Measurements from ENCODE around the gene SNX13.

The SNX13 gene

DNA sequence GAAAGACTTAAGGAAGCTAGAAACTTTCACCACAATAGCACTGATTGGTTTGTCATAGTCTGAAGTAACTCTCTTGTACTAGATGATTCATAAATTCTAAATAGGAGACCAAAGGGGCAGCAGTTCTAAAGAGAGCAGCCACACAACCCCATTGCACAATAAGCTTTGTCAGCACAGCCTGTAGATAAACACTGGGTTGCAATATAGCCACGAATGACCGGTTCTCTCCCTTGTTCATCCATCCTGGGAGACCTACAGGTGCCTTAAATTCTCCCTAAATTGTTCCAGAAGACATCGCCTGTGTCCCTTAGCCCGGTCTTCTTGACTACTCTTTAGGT, 167.0 kb downstream of the SNX13 start:
- WGBS, 2 experiments: 91% methylated on average over 4 of the region's 4 CpGs
- H3K9me3 ChIP-seq (ENCODE audit: control insufficient read depth, low read length): no peaks in the 10 kb centered on the region

DNA sequence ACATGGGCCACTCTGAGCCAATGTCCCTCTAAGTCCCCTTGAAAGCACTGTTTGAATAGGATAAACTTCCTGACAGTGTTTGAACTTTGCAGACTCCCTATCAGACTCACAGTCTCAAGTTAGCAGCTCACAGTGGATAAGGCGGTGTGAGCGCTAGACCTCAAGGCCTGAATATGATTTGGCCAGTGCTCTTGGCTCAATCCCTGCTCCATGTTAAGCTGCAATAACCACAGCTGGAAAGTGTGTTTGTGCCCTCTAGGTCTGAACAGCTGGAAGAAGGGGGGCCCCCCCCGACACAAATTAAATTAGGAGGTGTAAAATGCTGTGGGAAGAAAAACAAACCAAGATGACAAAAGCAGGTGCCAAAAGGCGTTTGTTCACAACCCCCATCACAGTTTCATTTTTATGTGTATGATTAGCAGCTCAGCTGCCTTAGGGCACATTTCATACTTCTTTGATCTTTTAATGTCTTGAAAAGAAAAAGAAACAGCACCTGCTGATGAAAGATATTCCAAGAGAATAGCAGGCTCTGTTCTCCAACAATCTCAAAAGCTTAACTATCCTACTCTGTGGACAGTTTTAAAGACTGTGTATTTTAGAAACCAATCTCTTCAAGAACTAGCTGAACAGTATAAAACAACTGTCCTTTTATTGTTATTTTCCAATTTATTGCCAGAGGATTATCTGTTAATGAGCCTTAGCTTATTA, 167.6 kb downstream of the SNX13 start:
- Histone ChIP-seq H3K27me3 (ENCODE audit: control insufficient read depth, insufficient read depth, low read length, poor library complexity, severe bottlenecking) (no peaks in the 10 kb centered on the region), H3K4me3 (ENCODE audit: insufficient read depth, low read depth, low read length) (no peak overlapping the region), H3K27ac (ENCODE audit: insufficient read depth, low read depth, low read length, poor library complexity, severe bottlenecking) (no peak overlapping the region), H3K4me1 (ENCODE audit: control insufficient read depth, insufficient read depth, low read length) (peaks cover 13% of the 10 kb centered on the region), H3K9me3 (ENCODE audit: control insufficient read depth, low read length) (no peaks in the 10 kb centered on the region), H3K36me3 (ENCODE audit: control insufficient read depth, insufficient read depth, low read length) (no peaks in the 10 kb centered on the region)
- WGBS, 2 experiments: 77 to 79% methylated on average over 4 of the region's 4 CpGs

More for the DNA sequence above, 167.0 kb downstream of the SNX13 start:
- Histone ChIP-seq H3K27me3 (ENCODE audit: control insufficient read depth, insufficient read depth, low read length, poor library complexity, severe bottlenecking) (no peaks in the 10 kb centered on the region), H3K4me3 (ENCODE audit: insufficient read depth, low read depth, low read length) (no peak overlapping the region), H3K4me1 (ENCODE audit: control insufficient read depth, insufficient read depth, low read length) (peaks cover 13% of the 10 kb centered on the region), H3K36me3 (ENCODE audit: control insufficient read depth, insufficient read depth, low read length) (no peaks in the 10 kb centered on the region), H3K27ac (ENCODE audit: insufficient read depth, low read depth, low read length, poor library complexity, severe bottlenecking) (no peak overlapping the region)

DNA sequence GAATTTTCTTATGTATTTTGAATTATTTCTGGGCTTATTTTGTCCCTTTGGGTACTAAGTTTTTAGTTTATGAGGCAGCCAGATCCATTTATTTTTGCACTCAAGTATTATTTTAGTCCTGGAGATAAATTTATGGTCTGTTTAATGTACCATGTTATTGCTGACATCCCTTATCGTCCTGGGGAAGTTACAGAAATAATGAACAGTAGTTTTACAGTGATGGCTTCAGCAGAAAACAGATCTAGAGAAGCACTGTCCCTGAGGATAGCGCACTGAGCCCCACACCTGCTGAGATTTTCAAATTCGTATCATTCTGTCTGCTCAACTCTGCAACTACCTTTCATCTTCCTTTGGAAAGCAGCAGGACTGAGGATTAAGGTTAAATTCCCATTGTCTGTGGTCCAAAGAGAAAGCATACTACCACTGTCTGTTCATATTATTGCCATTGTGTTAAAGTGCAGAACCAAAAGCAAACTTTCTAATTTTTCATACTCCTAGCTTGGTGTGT, 168.3 kb downstream of the SNX13 start:
- peaks cover 13% of the 10 kb centered on the region for H3K4me1 ChIP-seq (ENCODE audit: control insufficient read depth, insufficient read depth, low read length)
- no peaks in the 10 kb centered on the region for H3K27me3 ChIP-seq (ENCODE audit: control insufficient read depth, insufficient read depth, low read length, poor library complexity, severe bottlenecking)
- no peaks in the 10 kb centered on the region for H3K9me3 ChIP-seq (ENCODE audit: control insufficient read depth, low read length)
- no peak overlapping the region for H3K4me3 ChIP-seq (ENCODE audit: insufficient read depth, low read depth, low read length)
- H3K36me3 ChIP-seq (ENCODE audit: control insufficient read depth, insufficient read depth, low read length): no peaks in the 10 kb centered on the region
- H3K27ac ChIP-seq (ENCODE audit: insufficient read depth, low read depth, low read length, poor library complexity, severe bottlenecking): no peak overlapping the region
- 34 to 52% methylated on average over 3 of the region's 3 CpGs for WGBS, 2 experiments

DNA sequence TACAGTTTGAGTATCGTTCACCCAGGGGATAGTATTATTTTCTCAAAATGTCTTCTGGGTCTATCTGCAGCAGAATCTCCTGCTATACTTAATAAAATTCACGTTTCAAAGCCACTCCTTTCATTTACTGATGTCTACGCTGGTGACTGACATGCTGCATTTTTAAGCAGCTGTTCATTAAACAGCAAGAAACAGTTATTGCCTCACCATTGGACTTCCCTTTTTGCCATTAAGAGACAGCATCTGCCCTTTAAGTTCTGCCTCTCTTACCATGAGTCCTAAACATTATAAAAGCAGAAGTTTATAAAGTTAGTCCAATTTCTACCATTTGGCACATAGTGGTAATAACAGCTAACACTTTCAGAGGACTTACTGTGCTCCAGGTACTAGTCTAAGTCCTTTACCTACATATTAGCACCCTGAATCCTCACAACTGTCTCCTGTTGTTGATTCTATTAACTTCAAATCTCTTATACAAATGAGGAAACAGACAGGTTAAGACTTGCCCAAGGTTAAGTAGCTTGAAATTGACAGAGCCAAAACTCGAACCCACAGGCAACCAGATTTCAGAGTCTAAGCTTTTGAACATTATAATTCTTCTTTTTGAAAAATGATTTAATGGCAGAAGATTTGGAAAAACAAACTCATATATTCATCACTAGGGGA, 169.5 kb downstream of the SNX13 start:
- Histone ChIP-seq H3K27me3 (ENCODE audit: control insufficient read depth, insufficient read depth, low read length, poor library complexity, severe bottlenecking) (no peaks in the 10 kb centered on the region), H3K4me1 (ENCODE audit: control insufficient read depth, insufficient read depth, low read length) (peaks cover 13% of the 10 kb centered on the region), H3K4me3 (ENCODE audit: insufficient read depth, low read depth, low read length) (no peak overlapping the region), H3K36me3 (ENCODE audit: control insufficient read depth, insufficient read depth, low read length) (no peaks in the 10 kb centered on the region), H3K9me3 (ENCODE audit: control insufficient read depth, low read length) (no peaks in the 10 kb centered on the region), H3K27ac (ENCODE audit: insufficient read depth, low read depth, low read length, poor library complexity, severe bottlenecking) (no peak overlapping the region)
- 89 to 91% methylated on average over 3 to 4 of the region's 4 CpGs for WGBS, 2 experiments

DNA sequence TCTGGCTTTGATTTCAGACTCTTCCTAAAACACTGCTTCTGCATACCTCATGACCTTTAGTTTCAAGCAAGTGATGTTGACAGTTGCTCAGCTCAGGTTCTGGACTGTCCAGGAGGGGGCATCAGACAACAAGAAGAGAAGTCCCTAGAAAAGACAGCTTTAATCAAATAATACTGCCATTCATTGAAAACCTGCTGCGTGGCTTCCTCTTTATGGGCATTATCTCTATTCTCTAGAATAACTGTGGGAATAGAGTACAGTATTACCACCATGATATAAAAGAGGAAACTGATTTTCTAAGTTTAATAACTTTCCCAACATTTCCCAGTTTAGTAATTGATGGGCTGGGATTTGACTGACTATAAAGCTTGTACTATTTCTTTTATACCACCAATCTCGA, 170.4 kb downstream of the SNX13 start:
- Histone ChIP-seq H3K9me3 (ENCODE audit: control insufficient read depth, low read length) (no peaks in the 10 kb centered on the region), H3K4me3 (ENCODE audit: insufficient read depth, low read depth, low read length) (no peak overlapping the region), H3K4me1 (ENCODE audit: control insufficient read depth, insufficient read depth, low read length) (peaks cover 13% of the 10 kb centered on the region), H3K36me3 (ENCODE audit: control insufficient read depth, insufficient read depth, low read length) (no peaks in the 10 kb centered on the region), H3K27ac (ENCODE audit: insufficient read depth, low read depth, low read length, poor library complexity, severe bottlenecking) (no peak overlapping the region), H3K27me3 (ENCODE audit: control insufficient read depth, insufficient read depth, low read length, poor library complexity, severe bottlenecking) (no peaks in the 10 kb centered on the region)
- 17% methylated on average over 1 of the region's 2 CpGs; no CpG with 5 or more reads in 1 of the 2 experiments for WGBS, 2 experiments

DNA sequence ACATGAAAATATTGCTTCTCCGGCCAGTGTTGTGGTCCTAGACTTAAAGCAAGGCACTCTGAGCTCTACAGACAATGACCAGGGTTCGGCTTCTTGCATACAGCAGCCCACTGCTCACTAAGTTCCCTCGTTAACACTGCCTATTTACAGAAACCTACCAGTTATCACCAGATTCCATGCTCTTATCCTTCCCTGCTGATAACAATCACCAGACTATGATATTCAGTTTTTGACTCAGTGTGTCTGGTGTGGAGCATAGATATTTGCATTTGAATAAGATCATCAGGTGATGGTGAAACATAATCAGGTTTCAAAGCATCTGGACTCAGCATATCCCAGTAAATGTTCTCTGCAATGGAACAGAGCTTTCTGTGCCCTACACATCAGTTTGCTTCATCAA, 182.3 kb downstream of the SNX13 start:
- Histone ChIP-seq H3K9me3 (ENCODE audit: control insufficient read depth, low read length) (no peaks in the 10 kb centered on the region), H3K36me3 (ENCODE audit: control insufficient read depth, insufficient read depth, low read length) (no peaks in the 10 kb centered on the region), H3K27ac (ENCODE audit: insufficient read depth, low read depth, low read length, poor library complexity, severe bottlenecking) (no peak overlapping the region), H3K4me1 (ENCODE audit: control insufficient read depth, insufficient read depth, low read length) (no peaks in the 10 kb centered on the region), H3K27me3 (ENCODE audit: control insufficient read depth, insufficient read depth, low read length, poor library complexity, severe bottlenecking) (no peaks in the 10 kb centered on the region), H3K4me3 (ENCODE audit: insufficient read depth, low read depth, low read length) (no peak overlapping the region)
- WGBS, 2 experiments: 88% methylated on average over 3 of the region's 3 CpGs

DNA sequence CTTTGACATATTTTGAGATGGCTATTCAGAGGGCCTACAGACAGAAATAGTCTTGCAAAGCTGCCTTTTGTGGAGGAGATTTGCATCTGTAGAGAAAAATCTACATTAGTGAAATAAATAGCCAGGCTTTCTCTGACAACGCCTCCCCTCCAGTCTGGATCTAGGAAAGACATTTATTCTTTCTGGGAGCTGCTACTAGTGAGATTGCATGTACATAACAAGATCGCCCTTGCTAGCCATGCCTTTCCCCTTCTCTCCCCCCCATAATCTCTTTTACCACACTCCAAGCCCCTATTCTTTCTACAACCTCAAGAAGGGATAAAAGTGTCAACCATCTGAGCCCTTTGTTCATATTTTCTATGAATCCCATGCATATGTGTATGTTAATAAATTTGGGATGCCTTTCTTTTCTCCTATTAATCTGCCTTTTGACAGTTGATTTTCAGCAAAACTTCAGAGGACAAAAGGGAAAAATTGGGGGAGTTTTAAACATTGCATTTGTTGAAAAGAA, 194.2 kb downstream of the SNX13 start:
- Histone ChIP-seq H3K9me3 (ENCODE audit: control insufficient read depth, low read length) (no peaks in the 10 kb centered on the region), H3K4me1 (ENCODE audit: control insufficient read depth, insufficient read depth, low read length) (no peaks in the 10 kb centered on the region), H3K4me3 (ENCODE audit: insufficient read depth, low read depth, low read length) (no peak overlapping the region), H3K27me3 (ENCODE audit: control insufficient read depth, insufficient read depth, low read length, poor library complexity, severe bottlenecking) (no peaks in the 10 kb centered on the region), H3K27ac (ENCODE audit: insufficient read depth, low read depth, low read length, poor library complexity, severe bottlenecking) (no peak overlapping the region), H3K36me3 (ENCODE audit: control insufficient read depth, insufficient read depth, low read length) (no peaks in the 10 kb centered on the region)
- WGBS, 2 experiments: 60 to 66% methylated on average over 2 of the region's 2 CpGs

DNA sequence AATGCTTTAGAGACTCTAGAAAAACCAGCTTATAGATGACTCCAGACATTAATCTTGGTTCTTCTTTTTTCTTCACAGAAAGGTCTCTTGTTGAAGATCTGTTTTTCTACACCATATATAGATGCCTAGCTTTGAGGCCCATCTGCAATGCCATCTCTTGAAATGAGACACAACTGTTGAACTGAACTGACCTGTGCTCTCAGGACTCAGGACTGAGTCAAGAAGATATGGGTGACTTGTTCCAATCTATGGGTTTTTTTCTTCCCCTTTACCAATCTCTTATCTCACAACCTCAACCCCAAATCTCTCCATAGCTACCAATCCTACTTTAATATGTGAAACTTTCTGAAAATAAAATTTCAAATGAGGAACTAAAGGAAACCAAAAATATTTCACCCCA, 194.7 kb downstream of the SNX13 start:
- no peak overlapping the region for H3K27ac ChIP-seq (ENCODE audit: insufficient read depth, low read depth, low read length, poor library complexity, severe bottlenecking)
- H3K4me3 ChIP-seq (ENCODE audit: insufficient read depth, low read depth, low read length): no peak overlapping the region
- no peaks in the 10 kb centered on the region for H3K36me3 ChIP-seq (ENCODE audit: control insufficient read depth, insufficient read depth, low read length)
- no peaks in the 10 kb centered on the region for H3K9me3 ChIP-seq (ENCODE audit: control insufficient read depth, low read length)
- no peaks in the 10 kb centered on the region for H3K4me1 ChIP-seq (ENCODE audit: control insufficient read depth, insufficient read depth, low read length)
- no peaks in the 10 kb centered on the region for H3K27me3 ChIP-seq (ENCODE audit: control insufficient read depth, insufficient read depth, low read length, poor library complexity, severe bottlenecking)

DNA sequence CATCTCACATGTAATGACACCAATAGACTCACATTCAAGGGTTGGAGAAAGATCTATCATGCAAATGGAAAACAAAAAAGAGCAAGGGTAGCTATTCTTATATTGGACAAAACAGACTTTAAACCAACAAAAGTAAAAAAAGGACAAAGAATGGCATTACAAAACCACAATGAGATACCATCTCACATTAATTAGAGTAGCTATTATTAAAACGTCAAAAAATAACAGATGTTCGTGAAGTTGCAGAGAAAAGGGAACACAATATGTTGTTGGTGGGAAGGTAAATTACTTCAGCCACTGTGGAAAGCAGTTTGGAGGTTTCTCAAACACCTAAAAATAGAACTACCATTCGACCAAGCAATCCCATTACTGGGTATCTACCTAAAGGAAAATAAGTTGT, 197.0 kb downstream of the SNX13 start:
- H3K4me1 ChIP-seq (ENCODE audit: control insufficient read depth, insufficient read depth, low read length): no peaks in the 10 kb centered on the region
- 88 to 89% methylated on average over 3 of the region's 3 CpGs for WGBS, 2 experiments
- no peaks in the 10 kb centered on the region for H3K27me3 ChIP-seq (ENCODE audit: control insufficient read depth, insufficient read depth, low read length, poor library complexity, severe bottlenecking)
- no peaks in the 10 kb centered on the region for H3K36me3 ChIP-seq (ENCODE audit: control insufficient read depth, insufficient read depth, low read length)
- no peaks in the 10 kb centered on the region for H3K9me3 ChIP-seq (ENCODE audit: control insufficient read depth, low read length)
- H3K27ac ChIP-seq (ENCODE audit: insufficient read depth, low read depth, low read length, poor library complexity, severe bottlenecking): no peak overlapping the region
- no peak overlapping the region for H3K4me3 ChIP-seq (ENCODE audit: insufficient read depth, low read depth, low read length)

DNA sequence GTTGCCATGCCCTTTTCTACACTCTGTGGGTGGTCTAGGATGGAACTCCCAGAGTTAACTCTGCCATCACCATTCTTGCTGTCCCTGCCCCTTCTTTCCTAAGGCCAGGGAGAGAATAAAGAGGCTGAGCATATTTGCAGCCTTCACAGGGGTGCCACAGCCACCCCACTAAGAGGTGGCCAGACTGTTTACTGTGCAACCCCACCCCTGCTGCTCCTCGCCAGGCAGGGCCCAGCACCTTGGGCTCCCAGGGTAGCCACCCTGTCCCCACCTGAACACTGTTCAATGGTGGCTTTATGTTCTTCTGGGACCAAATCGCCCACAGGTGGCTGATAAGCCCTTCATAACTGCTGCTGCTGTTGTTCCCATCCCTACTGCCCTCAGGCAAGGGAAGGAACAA, 198.9 kb downstream of the SNX13 start:
- Histone ChIP-seq H3K9me3 (ENCODE audit: control insufficient read depth, low read length) (no peaks in the 10 kb centered on the region), H3K36me3 (ENCODE audit: control insufficient read depth, insufficient read depth, low read length) (no peaks in the 10 kb centered on the region), H3K27ac (ENCODE audit: insufficient read depth, low read depth, low read length, poor library complexity, severe bottlenecking) (no peak overlapping the region), H3K4me1 (ENCODE audit: control insufficient read depth, insufficient read depth, low read length) (no peaks in the 10 kb centered on the region), H3K4me3 (ENCODE audit: insufficient read depth, low read depth, low read length) (no peak overlapping the region), H3K27me3 (ENCODE audit: control insufficient read depth, insufficient read depth, low read length, poor library complexity, severe bottlenecking) (no peaks in the 10 kb centered on the region)
- 87 to 93% methylated on average over 2 of the region's 2 CpGs for WGBS, 2 experiments
